ENCODE measurements around the gene RNF112.

DNA sequence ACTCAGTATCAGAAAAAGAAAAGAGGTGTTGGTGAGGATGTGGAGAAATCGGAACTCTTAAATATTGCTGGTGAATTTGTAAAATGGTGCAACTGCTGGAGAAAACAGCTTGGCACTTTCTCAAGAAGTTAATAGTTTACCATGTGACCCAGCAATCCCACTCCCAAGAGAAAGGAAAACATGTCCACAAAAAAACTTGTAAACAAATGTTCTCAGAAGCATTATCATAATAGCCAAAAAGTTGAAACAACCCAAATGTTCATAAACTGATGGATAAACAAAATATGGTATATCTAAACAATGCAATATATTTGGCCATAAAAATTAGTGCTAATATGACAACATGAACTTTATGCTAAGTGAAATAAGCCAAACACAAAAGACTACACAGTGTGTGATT, 35.3 kb upstream of the RNF112 start:
- TF ChIP-seq CTCF (conservative IDR thresholded peaks at IDR 0.05; ENCODE audit: low read depth, low read length) (no peak), EZH2 (IDR thresholded peaks at IDR 0.05; ENCODE audit: low read length, unreplicated experiment) (no peak)
